Measurements from ENCODE around the gene COQ10A.

DNA sequence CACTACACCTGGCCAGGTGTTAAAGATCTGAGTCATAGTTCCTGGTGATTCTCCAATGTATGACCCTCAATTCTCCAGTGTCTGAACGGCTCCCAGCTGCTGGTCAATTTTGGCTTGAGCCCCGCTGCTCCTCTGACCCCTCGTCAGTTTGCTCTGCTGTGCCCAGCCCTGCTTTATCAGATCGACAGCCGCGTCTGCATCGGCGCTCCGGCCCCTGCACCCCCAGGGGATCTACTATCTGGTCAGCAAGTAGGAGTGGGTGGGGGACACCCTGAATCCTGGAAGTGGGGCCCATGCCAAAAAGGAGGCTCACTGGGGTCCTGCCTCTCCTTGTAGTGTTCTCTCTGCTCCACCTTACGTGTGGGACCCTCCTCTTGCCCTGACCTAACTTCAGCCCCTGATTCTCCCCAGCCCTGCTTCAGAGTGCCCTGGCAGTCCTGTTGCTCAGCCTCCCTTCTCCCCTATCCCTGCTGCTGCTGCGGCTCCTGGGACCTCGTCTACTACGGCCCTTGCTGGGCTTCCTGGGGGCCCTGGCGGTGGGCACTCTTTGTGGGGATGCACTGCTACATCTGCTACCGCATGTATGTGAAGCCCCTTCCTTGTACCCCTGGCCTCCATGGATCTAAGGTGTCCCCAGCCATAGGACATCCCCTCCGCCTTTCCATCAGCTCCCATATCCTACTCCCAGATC lies 31.9 kb upstream of the COQ10A start:
- no peak for TF ChIP-seq CTCF (IDR thresholded peaks at IDR 0.05 in 4 of 5, conservative IDR thresholded peaks at IDR 0.05 in 1 of 5)
- no peak for TF ChIP-seq POLR2A (IDR thresholded peaks at IDR 0.05)

Measured in gastrocnemius medialis (tissue), 4 donors.